Rectal smooth muscle tissue (tissue), 1 donor: ENCODE measurements around the gene VPS37D.
"Not testable (repeated sequence)": the region's sequence is repeated elsewhere in the genome, so short reads cannot be mapped to it uniquely, and the experiment has no call there.

Source experiments
- H3K27ac ChIP-seq: one replicate; pipeline ENCODE4 v1.7.0; 2013; ENCODE audit warnings: low read depth, low read length, inconsistent platforms
- H3K27me3 ChIP-seq: one replicate; pipeline ENCODE4 v1.7.0; 2013; ENCODE audit warnings: low read length; ENCODE audit not compliant: control insufficient read depth, insufficient read depth
- H3K36me3 ChIP-seq: one replicate; pipeline ENCODE4 v1.7.0; 2013; ENCODE audit warnings: low read length; ENCODE audit not compliant: control insufficient read depth, insufficient read depth
- H3K4me1 ChIP-seq: one replicate; pipeline ENCODE4 v1.7.0; 2013; ENCODE audit warnings: low read length; ENCODE audit not compliant: control insufficient read depth, insufficient read depth
- H3K4me3 ChIP-seq: one replicate; pipeline ENCODE4 v1.7.0; 2013; ENCODE audit warnings: low read length
- H3K9ac ChIP-seq: one replicate; pipeline ENCODE4 v1.7.0; 2013; ENCODE audit warnings: low read length

The VPS37D gene

DNA sequence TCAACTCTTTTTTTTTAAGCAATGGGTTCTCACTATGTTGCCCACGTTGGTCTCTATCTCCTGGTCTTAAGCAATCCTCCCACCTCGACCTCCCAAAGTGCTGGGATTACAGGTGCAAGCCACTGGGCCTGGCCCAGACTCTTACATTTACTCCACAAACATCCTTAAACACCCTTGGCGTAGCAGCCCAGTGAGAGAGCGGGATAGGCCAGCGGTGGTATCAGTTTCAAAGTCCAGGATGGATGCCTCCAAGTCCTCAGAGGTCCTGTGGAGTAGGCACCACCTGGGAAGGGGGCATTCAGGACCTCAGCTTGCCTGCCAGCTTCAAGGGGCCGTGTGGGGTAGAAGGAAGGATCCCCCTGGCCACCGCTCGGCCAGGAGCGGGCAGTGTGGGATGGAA, 18.1 kb upstream of the VPS37D start:
- H3K27ac ChIP-seq = no peak overlapping the region
- no peak overlapping the region for H3K4me3 ChIP-seq
- no peaks in the 10 kb centered on the region for H3K4me1 ChIP-seq
- H3K36me3 ChIP-seq = no peaks in the 10 kb centered on the region
- H3K9ac ChIP-seq = no peak overlapping the region
- H3K27me3 ChIP-seq = peaks cover 16% of the 10 kb centered on the region

DNA sequence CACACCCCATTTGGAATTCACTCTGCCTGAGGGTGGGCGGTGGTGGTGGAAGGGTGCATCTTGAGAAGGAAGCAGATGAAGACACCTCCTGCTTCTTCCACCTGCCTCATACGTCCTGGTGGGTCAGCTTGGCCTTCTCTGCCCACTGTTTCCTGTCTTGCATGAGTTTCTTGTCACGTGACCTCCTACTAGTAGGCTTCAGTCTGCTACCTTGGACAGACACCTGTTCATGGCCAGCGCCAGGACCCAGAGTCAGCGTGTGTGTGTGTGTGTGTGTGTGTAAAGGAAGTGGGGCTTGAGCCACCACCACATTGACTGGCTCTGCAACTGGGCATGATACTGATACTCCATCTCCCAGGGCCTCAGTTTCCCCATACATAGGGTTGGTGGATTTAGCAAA, 17.1 kb upstream of the VPS37D start:
- no peak overlapping the region for H3K9ac ChIP-seq
- no peaks in the 10 kb centered on the region for H3K4me1 ChIP-seq
- no peak overlapping the region for H3K4me3 ChIP-seq
- H3K36me3 ChIP-seq = no peaks in the 10 kb centered on the region
- peaks cover 16% of the 10 kb centered on the region for H3K27me3 ChIP-seq
- H3K27ac ChIP-seq = no peak overlapping the region

DNA sequence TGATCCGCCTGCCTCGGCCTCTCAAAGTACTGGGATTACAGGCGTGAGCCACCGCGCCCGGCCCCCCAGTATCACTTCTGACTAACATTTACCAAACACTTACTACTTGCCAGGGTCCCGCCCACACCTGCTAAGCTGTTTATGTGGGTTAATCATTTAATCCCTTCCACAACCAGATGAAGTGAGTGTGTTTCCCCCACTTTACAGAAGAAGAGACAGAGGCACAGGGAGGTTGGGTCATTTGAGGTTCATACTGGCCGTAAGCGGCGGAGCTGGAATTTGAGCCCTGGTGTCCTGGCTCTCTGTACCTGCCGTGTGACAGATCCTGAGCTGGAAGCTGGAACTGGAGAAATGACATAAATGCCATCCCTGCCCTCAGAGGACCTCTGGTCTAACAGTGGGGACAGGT, 15.1 kb upstream of the VPS37D start:
- H3K4me1 ChIP-seq = no peaks in the 10 kb centered on the region
- peaks cover 11% of the 10 kb centered on the region for H3K27me3 ChIP-seq
- H3K4me3 ChIP-seq = no peak overlapping the region
- H3K9ac ChIP-seq = no peak overlapping the region
- H3K27ac ChIP-seq = no peak overlapping the region
- no peaks in the 10 kb centered on the region for H3K36me3 ChIP-seq

DNA sequence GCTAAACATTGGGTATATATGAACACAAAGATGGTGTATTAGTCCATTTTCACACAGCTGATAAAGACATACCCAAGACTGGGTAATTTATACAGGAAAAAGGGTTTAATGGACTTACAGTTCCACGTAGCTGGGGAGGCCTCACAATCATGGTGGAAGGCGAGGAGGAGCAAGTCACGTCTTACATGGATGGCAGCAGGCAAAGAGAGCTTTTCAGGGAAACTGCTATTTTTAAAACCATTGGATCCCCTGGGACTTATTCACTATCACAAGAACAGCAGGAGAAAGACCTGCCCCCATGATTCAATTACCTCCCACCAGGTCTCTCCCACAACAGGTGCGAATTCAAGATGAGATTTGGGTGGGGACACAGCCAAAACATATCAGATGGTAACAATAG, 12.3 kb upstream of the VPS37D start:
- H3K36me3 ChIP-seq, H3K27me3 ChIP-seq, H3K9ac ChIP-seq, H3K4me3 ChIP-seq, H3K4me1 ChIP-seq, H3K27ac ChIP-seq: not testable (repeated sequence)

DNA sequence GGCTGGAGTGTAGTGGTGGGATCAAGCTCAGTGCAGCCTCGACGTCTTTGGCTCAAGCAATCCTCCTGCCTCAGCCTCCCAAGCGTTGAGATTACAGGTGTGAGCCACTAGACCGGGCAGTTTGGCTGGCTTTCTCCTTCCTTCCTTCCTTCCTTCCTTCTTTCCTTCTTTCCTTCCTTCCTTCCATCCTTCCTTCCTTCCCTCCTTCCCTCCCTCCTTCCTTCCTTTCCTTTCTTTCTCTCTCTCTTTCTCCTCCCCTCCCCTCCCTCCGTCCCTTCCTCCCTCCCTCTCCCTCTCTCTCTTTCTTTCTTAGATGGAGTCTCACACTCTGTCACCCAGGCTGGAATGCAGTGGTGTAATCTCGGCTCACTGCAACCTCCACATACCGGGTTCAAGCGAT, 7.6 kb upstream of the VPS37D start:
- no peaks in the 10 kb centered on the region for H3K36me3 ChIP-seq
- no peak overlapping the region for H3K27ac ChIP-seq
- H3K4me1 ChIP-seq = no peaks in the 10 kb centered on the region
- no peak overlapping the region for H3K4me3 ChIP-seq
- no peaks in the 10 kb centered on the region for H3K27me3 ChIP-seq
- no peak overlapping the region for H3K9ac ChIP-seq

DNA sequence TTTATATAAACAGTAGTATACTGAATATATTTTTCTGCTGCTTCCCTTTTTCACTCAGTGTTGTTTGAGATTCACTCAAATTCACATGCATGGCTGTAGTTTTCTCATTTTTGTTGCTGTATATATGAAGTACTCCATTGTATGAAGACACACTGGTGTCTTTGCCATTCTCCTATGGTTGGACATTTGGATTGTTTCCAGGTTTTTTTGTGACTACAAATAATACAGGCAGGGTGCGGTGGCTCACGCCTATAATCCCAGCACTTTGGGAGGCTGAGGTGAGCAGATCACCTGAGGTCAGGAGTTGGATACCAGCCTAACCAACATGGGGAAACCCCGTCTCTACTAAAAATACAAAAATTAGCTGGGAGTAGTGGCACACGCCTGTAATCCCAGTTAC, 7.0 kb upstream of the VPS37D start:
- H3K27ac ChIP-seq, H3K4me3 ChIP-seq, H3K9ac ChIP-seq, H3K36me3 ChIP-seq, H3K27me3 ChIP-seq, H3K4me1 ChIP-seq: not testable (repeated sequence)

DNA sequence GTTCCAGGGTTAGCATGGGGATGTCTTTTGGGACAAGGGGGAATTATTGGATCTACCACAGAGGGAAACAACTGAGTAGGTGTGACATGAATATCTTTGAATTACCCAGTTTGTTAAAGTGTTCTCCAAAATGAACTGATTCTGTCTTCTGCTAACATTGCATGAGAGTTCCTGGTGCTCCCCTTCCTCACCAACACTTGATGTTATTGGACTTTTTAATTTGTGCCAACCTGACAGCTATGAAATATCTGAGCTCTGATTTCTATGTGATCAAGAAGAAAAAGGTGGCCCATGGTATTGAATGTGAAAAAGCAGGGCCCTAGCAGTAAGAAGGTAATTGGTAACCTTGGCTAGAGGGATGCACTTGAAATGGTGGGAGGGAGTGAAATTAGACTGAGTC, 4.6 kb upstream of the VPS37D start:
- no peaks in the 10 kb centered on the region for H3K36me3 ChIP-seq
- no peak overlapping the region for H3K27ac ChIP-seq
- H3K4me1 ChIP-seq = no peaks in the 10 kb centered on the region
- no peaks in the 10 kb centered on the region for H3K27me3 ChIP-seq
- H3K4me3 ChIP-seq = no peak overlapping the region
- H3K9ac ChIP-seq = no peak overlapping the region

DNA sequence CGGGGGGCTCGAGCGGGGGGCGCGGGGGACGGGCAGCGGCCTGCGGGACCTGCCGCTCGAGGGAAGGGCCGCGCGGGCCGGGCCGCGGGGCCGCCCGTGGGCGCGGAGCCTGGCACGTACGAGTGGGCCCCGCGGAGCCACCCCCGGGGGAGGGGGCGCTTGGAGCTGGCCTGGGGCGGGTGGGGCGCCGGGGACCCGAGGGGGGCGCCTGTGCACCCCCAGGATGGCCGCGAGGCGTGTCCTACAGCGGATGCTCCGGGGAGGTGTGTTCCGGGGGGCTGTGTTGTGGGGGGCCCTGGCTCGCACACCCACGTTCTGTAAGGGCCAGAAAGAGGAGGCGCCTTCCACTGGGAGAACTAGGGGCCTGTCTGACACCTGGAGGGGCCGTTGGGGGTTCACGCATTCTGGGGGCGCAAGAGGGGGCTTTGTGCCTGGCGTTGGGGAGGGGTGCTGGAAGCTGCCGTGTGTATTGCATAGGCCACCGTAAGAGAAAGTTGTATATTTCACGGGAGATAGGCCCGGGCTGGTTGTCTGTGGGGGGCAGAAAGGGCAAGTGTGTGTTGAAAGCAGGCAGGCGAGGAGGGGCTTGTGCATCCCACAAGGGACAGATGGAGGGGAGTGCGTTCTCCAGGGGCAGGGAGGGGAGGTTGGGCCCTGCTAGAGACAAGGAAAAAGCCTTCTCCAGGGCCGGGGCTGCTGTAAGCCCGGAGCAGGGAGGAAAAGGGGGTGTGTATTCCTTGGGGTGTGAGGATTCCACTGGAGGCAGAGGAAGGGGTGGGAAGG, 663 bp downstream of the VPS37D start:
- Histone ChIP-seq H3K36me3 (no peaks in the 10 kb centered on the region), H3K4me3 (peak overlapping the region; percentile 69), H3K4me1 (peaks cover 3% of the 10 kb centered on the region), H3K9ac (peak overlapping the region; percentile 22), H3K27ac (no peak overlapping the region), H3K27me3 (no peaks in the 10 kb centered on the region)

DNA sequence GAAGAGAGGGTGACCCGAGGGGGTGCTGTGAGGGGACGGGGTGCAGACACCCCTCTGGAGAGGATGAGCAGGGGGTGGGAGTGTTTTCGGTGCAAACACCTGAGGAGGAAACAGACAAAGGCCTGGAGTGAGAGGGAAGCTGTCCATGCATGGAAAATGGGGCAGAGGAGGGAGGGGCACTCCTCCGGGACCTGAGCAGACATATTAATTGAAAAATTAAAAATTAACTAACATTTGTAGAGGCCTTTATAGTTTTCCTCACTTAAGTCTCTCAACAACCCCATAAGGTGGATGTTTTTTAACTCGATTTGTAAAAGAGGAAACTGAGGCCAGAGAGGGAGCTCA, 1.2 kb downstream of the VPS37D start:
- Histone ChIP-seq H3K9ac (no peak overlapping the region), H3K36me3 (no peaks in the 10 kb centered on the region), H3K27me3 (no peaks in the 10 kb centered on the region), H3K4me1 (peaks cover 3% of the 10 kb centered on the region), H3K27ac (no peak overlapping the region), H3K4me3 (peak overlapping the region; percentile 69)

DNA sequence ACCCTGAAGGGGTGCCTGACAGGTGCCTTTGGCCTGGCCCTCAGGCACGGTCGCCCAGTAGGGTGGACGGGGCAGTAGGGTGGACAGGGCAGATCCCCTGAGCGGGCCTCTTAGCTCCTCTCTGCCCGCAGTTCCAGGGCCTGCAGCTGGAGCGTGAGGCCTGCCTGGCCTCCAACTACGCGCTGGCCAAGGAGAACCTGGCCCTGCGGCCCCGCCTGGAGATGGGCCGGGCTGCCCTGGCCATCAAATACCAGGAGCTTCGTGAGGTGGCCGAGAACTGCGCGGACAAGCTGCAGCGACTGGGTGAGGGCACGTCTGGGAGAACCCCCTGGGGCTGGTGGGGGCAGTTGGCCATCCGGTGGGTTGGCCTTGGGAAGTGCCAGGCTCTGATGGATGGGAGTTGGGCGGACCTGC, 1.7 kb downstream of the VPS37D start:
- H3K36me3 ChIP-seq = no peaks in the 10 kb centered on the region
- H3K27ac ChIP-seq = no peak overlapping the region
- H3K9ac ChIP-seq = no peak overlapping the region
- H3K4me1 ChIP-seq = peaks cover 3% of the 10 kb centered on the region
- no peak overlapping the region for H3K4me3 ChIP-seq
- no peaks in the 10 kb centered on the region for H3K27me3 ChIP-seq

DNA sequence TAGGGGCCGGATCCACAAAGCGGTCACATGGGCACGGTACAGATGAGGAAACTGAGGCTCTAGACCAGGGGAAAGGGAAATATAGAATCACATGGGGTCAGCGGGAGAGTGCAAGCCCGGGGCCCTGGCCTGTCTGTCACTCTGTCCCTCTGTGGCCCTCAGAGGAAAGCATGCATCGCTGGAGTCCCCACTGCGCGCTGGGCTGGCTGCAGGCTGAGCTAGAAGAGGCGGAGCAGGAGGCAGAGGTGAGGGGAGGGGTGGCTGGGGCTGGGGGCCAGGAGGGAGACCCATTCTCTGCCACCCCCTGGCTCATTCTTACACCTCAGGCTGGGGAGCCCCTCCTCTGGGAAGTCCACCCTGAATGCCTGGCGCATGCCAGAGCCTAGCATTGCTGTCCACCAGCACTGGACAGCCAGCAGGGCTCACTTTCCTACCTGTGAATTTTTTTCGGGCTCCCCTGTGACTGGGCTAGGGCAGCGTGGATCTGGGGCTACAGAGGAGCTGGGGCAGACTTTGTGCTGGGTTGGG, 2.3 kb downstream of the VPS37D start:
- Histone ChIP-seq H3K9ac (no peak overlapping the region), H3K4me3 (no peak overlapping the region), H3K27me3 (no peaks in the 10 kb centered on the region), H3K4me1 (peaks cover 3% of the 10 kb centered on the region), H3K36me3 (no peaks in the 10 kb centered on the region), H3K27ac (no peak overlapping the region)

DNA sequence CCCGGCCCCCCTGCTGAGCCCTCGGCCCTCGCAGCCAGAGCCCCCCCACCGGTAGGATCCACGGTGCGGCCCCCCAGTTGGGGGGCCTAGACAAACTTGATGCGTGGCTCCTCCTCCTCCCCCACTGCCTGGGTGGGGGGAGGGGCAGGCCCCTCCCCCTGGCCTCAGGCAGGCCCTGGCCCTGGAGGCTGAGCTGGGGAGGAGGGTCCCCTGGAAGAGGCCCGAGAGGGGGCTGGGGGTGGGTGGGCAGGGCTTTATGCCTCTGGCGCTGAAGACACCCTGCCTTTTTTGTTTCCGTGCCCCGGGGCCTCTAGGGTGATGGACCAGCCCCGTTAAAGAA, 3.7 kb downstream of the VPS37D start:
- H3K9ac ChIP-seq = no peak overlapping the region
- no peaks in the 10 kb centered on the region for H3K36me3 ChIP-seq
- H3K4me3 ChIP-seq = no peak overlapping the region
- H3K27me3 ChIP-seq = no peaks in the 10 kb centered on the region
- peaks cover 3% of the 10 kb centered on the region for H3K4me1 ChIP-seq
- H3K27ac ChIP-seq = no peak overlapping the region

DNA sequence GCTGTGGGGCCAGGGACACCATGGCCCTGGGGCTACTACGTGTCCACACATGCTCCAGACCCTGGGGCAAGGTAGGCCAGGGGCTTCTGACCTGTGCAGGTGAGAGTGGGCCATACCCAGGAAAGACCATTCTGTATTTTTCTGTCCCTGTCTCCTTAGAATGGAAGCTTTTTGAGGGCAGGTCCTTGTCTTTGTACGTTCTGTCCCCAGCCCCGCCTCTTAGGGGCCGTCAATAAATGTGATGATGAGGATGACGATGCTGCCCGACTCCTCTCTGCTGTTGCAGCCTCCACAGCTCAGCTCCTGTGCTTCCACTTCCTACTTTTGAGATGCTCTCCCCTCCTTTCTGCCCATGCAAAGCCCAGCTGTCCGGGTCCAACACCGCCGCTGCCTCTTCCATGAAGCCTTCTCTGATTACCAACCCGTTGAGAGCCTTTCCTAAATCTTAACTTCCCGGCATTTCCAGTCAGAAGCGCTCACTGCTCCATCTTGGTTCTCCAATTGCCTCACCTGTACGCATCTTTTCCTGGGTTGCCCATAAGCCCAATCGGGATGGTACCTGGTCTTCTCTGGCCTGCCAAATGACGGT, 4.3 kb downstream of the VPS37D start:
- Histone ChIP-seq H3K4me1 (peaks cover 3% of the 10 kb centered on the region), H3K4me3 (no peak overlapping the region), H3K27me3 (no peaks in the 10 kb centered on the region), H3K27ac (no peak overlapping the region), H3K36me3 (no peaks in the 10 kb centered on the region), H3K9ac (no peak overlapping the region)
